HEK293 (cell line): ENCODE results near the gene KRTAP6-1.

Source experiments
- CTCF ChIA-PET: fragments of 350-600 bp; formaldehyde crosslinking; extraction: SDS; loops from one replicate; lab custom pipeline; 2021; ENCODE audit warnings: antibody characterized with exemption; lab: Yijun Ruan, JAX
- POLR2A ChIA-PET: fragments of 300-600 bp; formaldehyde crosslinking; extraction: SDS; loops from one replicate; lab custom pipeline; 2020; ENCODE audit warnings: antibody characterized with exemption, inconsistent platforms; lab: Yijun Ruan, JAX
- H3K27ac ChIP-seq: fragments of 200-500 bp; sonication (Bioruptor generic); 2 replicates; pipeline ENCODE4 v1.5.1; 2014; ENCODE audit warnings: low read depth, low read length, control low read depth, inconsistent platforms; ENCODE audit errors: extremely low read depth
- H3K36me3 ChIP-seq, 2 experiments: fragments of 200-500 bp in 1 of 2; sonication (Bioruptor generic) in 1 of 2; 1 replicate in 1 of 2; 2 replicates in 1 of 2; pipeline ENCODE4 v1.5.1; 2014 to 2017; ENCODE audit warnings: inconsistent platforms in 2 of 2, low read length in 2 of 2; ENCODE audit not compliant: control insufficient read depth in 2 of 2, insufficient read depth in 1 of 2
- H3K4me1 ChIP-seq: fragments of 200-500 bp; sonication (Bioruptor generic); 2 replicates; pipeline ENCODE4 v1.5.1; 2014; ENCODE audit warnings: mild to moderate bottlenecking, low read length, inconsistent platforms; ENCODE audit not compliant: control insufficient read depth, insufficient read depth
- H3K4me3 ChIP-seq: 2 replicates; pipeline ENCODE4 v1.5.1; 2011; ENCODE audit warnings: low read depth, mild to moderate bottlenecking, control low read depth, low read length, moderate library complexity
- H3K9me3 ChIP-seq: fragments of 200-500 bp; sonication (Bioruptor generic); 2 replicates; pipeline ENCODE4 v1.5.1; 2014; ENCODE audit warnings: low read depth, low read length, inconsistent platforms; ENCODE audit not compliant: control insufficient read depth, insufficient read depth
- BCL11A ChIP-seq: fragments of 450-650 bp; formaldehyde crosslinking; IDR thresholded peaks from 2 replicates; pipeline ENCODE4 v1.5.1; 2016; ENCODE audit warnings: low read depth, missing biosample characterization, missing genetic modification characterization
- HOXC10 ChIP-seq: sonication (generic); formaldehyde crosslinking; IDR thresholded peaks from 2 replicates; pipeline ENCODE4 v1.8.1; 2023; ENCODE audit warnings: mild to moderate bottlenecking, missing genetic modification reagents
- MZF1 ChIP-seq: fragments of 450-650 bp; formaldehyde crosslinking; IDR thresholded peaks from 2 replicates; pipeline ENCODE4 v1.5.1; 2017; ENCODE audit warnings: missing biosample characterization, missing genetic modification characterization, borderline replicate concordance
- ZBTB21 ChIP-seq: fragments of 450-650 bp; formaldehyde crosslinking; IDR thresholded peaks from 2 replicates; pipeline ENCODE4 v1.5.1; 2017; ENCODE audit warnings: missing biosample characterization, missing genetic modification characterization
- ZNF248 ChIP-seq: fragments of 450-650 bp; formaldehyde crosslinking; IDR thresholded peaks from 2 replicates; pipeline ENCODE4 v1.5.1; 2017; ENCODE audit warnings: missing biosample characterization, missing genetic modification characterization
- ZNF324 ChIP-seq: fragments of 450-650 bp; formaldehyde crosslinking; IDR thresholded peaks from 2 replicates; pipeline ENCODE4 v1.5.1; 2016; ENCODE audit warnings: missing biosample characterization, missing genetic modification characterization
- ZNF423 ChIP-seq: fragments of 450-650 bp; formaldehyde crosslinking; IDR thresholded peaks from 2 replicates; pipeline ENCODE4 v1.5.1; 2016; ENCODE audit warnings: missing biosample characterization, missing genetic modification characterization
- ZNF561 ChIP-seq: fragments of 450-650 bp; IDR thresholded peaks from 2 replicates; pipeline ENCODE4 v1.5.1; 2018; ENCODE audit warnings: missing biosample characterization, missing genetic modification characterization, borderline replicate concordance
- ZNF621 ChIP-seq: fragments of 450-650 bp; formaldehyde crosslinking; IDR thresholded peaks from 2 replicates; pipeline ENCODE4 v1.5.1; 2017; ENCODE audit warnings: missing biosample characterization, missing genetic modification characterization
- ZNF660 ChIP-seq: fragments of 450-650 bp; IDR thresholded peaks from 2 replicates; pipeline ENCODE4 v1.5.1; 2018; ENCODE audit warnings: missing biosample characterization, mild to moderate bottlenecking, missing genetic modification characterization
- ZNF837 ChIP-seq: fragments of 450-650 bp; formaldehyde crosslinking; IDR thresholded peaks from 2 replicates; pipeline ENCODE4 v1.5.1; 2016; ENCODE audit warnings: missing biosample characterization, missing genetic modification characterization
- ZNF843 ChIP-seq: fragments of 450-650 bp; formaldehyde crosslinking; IDR thresholded peaks from 2 replicates; pipeline ENCODE4 v1.5.1; 2016; ENCODE audit warnings: missing biosample characterization, missing genetic modification characterization
- ZXDB ChIP-seq: fragments of 450-650 bp; formaldehyde crosslinking; IDR thresholded peaks from 2 replicates; pipeline ENCODE4 v1.5.1; 2016; ENCODE audit warnings: missing biosample characterization, missing genetic modification characterization
- TF ChIP-seq, protein P1 (sequence below): fragments of 450-650 bp; formaldehyde crosslinking; IDR thresholded peaks from 2 replicates; pipeline ENCODE4 v1.5.1; 2016; ENCODE audit warnings: missing biosample characterization, missing genetic modification characterization, borderline replicate concordance
- TF ChIP-seq, protein P2 (sequence below): fragments of 450-650 bp; formaldehyde crosslinking; IDR thresholded peaks from 2 replicates; pipeline ENCODE4 v1.5.1; 2016; ENCODE audit warnings: missing biosample characterization, missing genetic modification characterization
- TF ChIP-seq, protein P3 (sequence below): fragments of 450-650 bp; formaldehyde crosslinking; IDR thresholded peaks from 2 replicates; pipeline ENCODE4 v1.5.1; 2017; ENCODE audit warnings: missing biosample characterization, missing genetic modification characterization
- TF ChIP-seq, protein P4 (sequence below): fragments of 450-650 bp; formaldehyde crosslinking; conservative IDR thresholded peaks from 2 replicates; pipeline ENCODE4 v1.5.1; 2016; ENCODE audit warnings: low read depth, missing biosample characterization, missing genetic modification characterization

KRTAP6-1 gene

DNA sequence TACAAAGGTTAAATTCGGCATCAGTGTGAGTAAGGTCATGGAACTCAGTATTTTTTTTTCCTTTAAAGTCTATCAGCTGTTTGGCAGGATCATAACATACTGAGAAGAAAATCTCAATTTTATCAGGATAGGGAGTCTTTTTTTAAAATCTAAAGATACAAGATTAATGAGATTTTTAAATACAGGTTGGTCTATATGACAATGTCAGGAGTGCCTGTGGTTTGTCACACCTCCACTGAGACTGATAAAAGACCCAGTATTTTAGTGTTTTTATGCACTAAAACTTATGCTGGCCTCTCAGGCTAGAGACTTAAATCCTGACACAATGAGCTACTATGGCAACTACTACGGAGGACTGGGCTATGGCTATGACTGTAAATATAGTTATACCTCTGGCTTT, 28.8 kb upstream of the KRTAP6-1 start, which contains the start of gene KRTAP20-3 (continued):
- TF ChIP-seq, protein P1, sequence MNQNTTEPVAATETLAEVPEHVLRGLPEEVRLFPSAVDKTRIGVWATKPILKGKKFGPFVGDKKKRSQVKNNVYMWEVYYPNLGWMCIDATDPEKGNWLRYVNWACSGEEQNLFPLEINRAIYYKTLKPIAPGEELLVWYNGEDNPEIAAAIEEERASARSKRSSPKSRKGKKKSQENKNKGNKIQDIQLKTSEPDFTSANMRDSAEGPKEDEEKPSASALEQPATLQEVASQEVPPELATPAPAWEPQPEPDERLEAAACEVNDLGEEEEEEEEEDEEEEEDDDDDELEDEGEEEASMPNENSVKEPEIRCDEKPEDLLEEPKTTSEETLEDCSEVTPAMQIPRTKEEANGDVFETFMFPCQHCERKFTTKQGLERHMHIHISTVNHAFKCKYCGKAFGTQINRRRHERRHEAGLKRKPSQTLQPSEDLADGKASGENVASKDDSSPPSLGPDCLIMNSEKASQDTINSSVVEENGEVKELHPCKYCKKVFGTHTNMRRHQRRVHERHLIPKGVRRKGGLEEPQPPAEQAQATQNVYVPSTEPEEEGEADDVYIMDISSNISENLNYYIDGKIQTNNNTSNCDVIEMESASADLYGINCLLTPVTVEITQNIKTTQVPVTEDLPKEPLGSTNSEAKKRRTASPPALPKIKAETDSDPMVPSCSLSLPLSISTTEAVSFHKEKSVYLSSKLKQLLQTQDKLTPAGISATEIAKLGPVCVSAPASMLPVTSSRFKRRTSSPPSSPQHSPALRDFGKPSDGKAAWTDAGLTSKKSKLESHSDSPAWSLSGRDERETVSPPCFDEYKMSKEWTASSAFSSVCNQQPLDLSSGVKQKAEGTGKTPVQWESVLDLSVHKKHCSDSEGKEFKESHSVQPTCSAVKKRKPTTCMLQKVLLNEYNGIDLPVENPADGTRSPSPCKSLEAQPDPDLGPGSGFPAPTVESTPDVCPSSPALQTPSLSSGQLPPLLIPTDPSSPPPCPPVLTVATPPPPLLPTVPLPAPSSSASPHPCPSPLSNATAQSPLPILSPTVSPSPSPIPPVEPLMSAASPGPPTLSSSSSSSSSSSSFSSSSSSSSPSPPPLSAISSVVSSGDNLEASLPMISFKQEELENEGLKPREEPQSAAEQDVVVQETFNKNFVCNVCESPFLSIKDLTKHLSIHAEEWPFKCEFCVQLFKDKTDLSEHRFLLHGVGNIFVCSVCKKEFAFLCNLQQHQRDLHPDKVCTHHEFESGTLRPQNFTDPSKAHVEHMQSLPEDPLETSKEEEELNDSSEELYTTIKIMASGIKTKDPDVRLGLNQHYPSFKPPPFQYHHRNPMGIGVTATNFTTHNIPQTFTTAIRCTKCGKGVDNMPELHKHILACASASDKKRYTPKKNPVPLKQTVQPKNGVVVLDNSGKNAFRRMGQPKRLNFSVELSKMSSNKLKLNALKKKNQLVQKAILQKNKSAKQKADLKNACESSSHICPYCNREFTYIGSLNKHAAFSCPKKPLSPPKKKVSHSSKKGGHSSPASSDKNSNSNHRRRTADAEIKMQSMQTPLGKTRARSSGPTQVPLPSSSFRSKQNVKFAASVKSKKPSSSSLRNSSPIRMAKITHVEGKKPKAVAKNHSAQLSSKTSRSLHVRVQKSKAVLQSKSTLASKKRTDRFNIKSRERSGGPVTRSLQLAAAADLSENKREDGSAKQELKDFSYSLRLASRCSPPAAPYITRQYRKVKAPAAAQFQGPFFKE, result no peak
- no peak for TF ChIP-seq ZNF248 (tag by site-specific recombination)
- TF ChIP-seq, protein P2, sequence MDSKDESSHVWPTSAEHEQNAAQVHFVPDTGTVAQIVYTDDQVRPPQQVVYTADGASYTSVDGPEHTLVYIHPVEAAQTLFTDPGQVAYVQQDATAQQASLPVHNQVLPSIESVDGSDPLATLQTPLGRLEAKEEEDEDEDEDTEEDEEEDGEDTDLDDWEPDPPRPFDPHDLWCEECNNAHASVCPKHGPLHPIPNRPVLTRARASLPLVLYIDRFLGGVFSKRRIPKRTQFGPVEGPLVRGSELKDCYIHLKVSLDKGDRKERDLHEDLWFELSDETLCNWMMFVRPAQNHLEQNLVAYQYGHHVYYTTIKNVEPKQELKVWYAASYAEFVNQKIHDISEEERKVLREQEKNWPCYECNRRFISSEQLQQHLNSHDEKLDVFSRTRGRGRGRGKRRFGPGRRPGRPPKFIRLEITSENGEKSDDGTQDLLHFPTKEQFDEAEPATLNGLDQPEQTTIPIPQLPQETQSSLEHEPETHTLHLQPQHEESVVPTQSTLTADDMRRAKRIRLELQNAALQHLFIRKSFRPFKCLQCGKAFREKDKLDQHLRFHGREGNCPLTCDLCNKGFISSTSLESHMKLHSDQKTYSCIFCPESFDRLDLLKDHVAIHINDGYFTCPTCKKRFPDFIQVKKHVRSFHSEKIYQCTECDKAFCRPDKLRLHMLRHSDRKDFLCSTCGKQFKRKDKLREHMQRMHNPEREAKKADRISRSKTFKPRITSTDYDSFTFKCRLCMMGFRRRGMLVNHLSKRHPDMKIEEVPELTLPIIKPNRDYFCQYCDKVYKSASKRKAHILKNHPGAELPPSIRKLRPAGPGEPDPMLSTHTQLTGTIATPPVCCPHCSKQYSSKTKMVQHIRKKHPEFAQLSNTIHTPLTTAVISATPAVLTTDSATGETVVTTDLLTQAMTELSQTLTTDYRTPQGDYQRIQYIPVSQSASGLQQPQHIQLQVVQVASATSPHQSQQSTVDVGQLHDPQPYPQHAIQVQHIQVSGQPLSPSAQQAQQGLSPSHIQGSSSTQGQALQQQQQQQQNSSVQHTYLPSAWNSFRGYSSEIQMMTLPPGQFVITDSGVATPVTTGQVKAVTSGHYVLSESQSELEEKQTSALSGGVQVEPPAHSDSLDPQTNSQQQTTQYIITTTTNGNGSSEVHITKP (tag by site-specific recombination), result no peak
- TF ChIP-seq MZF1 (tag by site-specific recombination), result no peak
- TF ChIP-seq ZBTB21 (tag by site-specific recombination), result no peak
- TF ChIP-seq ZNF660 (tag by site-specific recombination), result no peak
- TF ChIP-seq ZNF324, result no peak

DNA sequence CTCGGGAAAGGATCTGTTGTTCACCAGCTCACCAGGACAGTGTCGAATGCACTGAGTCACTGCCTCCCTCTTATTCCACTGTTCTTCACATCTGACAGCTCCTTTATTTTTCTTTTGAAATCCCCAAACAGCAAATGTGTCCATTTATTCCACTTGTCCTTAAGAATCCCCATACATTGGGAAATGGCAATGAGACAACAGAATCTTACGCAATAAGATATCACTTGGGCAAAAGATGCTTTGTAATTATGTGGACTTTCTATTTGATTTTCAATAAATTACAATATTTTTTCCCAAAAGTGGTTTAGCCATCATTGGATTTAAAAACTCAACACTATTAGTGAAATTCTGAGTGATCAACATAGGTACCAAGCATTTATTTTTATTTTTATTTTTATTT, 25.0 kb upstream of the KRTAP6-1 start:
- CTCF ChIA-PET, result interaction anchor here (0.6 kb wide), 1 partner anchor 357 kb away, joined by 3 read pairs; no protein-coding TSS in a partner anchor
- Histone ChIP-seq H3K4me1 (no peaks in the 10 kb centered on the region), H3K9me3 (no peaks in the 10 kb centered on the region), H3K4me3 (no peak overlapping the region), H3K36me3 (no peaks in the 10 kb centered on the region), H3K27ac (no peak overlapping the region)
- POLR2A ChIA-PET, result no interaction called here
- TF ChIP-seq, protein P3, sequence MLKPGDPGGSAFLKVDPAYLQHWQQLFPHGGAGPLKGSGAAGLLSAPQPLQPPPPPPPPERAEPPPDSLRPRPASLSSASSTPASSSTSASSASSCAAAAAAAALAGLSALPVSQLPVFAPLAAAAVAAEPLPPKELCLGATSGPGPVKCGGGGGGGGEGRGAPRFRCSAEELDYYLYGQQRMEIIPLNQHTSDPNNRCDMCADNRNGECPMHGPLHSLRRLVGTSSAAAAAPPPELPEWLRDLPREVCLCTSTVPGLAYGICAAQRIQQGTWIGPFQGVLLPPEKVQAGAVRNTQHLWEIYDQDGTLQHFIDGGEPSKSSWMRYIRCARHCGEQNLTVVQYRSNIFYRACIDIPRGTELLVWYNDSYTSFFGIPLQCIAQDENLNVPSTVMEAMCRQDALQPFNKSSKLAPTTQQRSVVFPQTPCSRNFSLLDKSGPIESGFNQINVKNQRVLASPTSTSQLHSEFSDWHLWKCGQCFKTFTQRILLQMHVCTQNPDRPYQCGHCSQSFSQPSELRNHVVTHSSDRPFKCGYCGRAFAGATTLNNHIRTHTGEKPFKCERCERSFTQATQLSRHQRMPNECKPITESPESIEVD (tag by site-specific recombination), result no peak
- TF ChIP-seq ZNF423 (tag by site-specific recombination) (no peak), ZNF837 (tag by site-specific recombination) (no peak), BCL11A (tag by site-specific recombination) (no peak), HOXC10 (CRISPR knock-in tag) (no peak), ZNF621 (tag by site-specific recombination) (no peak), ZNF843 (no peak), ZNF561 (tag by site-specific recombination) (no peak), ZXDB (no peak), ZNF248 (tag by site-specific recombination) (no peak)
- TF ChIP-seq, protein P4, sequence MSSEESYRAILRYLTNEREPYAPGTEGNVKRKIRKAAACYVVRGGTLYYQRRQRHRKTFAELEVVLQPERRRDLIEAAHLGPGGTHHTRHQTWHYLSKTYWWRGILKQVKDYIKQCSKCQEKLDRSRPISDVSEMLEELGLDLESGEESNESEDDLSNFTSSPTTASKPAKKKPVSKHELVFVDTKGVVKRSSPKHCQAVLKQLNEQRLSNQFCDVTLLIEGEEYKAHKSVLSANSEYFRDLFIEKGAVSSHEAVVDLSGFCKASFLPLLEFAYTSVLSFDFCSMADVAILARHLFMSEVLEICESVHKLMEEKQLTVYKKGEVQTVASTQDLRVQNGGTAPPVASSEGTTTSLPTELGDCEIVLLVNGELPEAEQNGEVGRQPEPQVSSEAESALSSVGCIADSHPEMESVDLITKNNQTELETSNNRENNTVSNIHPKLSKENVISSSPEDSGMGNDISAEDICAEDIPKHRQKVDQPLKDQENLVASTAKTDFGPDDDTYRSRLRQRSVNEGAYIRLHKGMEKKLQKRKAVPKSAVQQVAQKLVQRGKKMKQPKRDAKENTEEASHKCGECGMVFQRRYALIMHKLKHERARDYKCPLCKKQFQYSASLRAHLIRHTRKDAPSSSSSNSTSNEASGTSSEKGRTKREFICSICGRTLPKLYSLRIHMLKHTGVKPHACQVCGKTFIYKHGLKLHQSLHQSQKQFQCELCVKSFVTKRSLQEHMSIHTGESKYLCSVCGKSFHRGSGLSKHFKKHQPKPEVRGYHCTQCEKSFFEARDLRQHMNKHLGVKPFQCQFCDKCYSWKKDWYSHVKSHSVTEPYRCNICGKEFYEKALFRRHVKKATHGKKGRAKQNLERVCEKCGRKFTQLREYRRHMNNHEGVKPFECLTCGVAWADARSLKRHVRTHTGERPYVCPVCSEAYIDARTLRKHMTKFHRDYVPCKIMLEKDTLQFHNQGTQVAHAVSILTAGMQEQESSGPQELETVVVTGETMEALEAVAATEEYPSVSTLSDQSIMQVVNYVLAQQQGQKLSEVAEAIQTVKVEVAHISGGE, result no peak
